Liver (tissue), 9 donors: ENCODE results near the gene EPHA6. TPM values are rescaled to one million over a fixed set of nuclear protein-coding genes. Genes with fewer than 3 reads are reported as not detected.

Experiments used
- DNase-seq: peaks from one replicate; pipeline ENCODE4 v3.0.0-alpha.2; 2017; ENCODE audit warnings: low spot score
- H3K27ac ChIP-seq, 2 donors: one replicate each; pipeline ENCODE4 v1.7.0; 2013; ENCODE audit warnings: inconsistent platforms in 2 of 2, low read length in 2 of 2, control low read depth in 1 of 2, low read depth in 1 of 2, mild to moderate bottlenecking in 1 of 2
- H3K27me3 ChIP-seq, 4 donors: one replicate each; pipeline versions ENCODE4 v1.6.1 to v1.7.0; 2013; ENCODE audit warnings: low read length in 3 of 4, inconsistent platforms in 1 of 4, mild to moderate bottlenecking in 1 of 4, moderate library complexity in 1 of 4; ENCODE audit not compliant: control insufficient read depth in 4 of 4, insufficient read depth in 4 of 4
- H3K36me3 ChIP-seq, 4 donors: one replicate each; pipeline versions ENCODE4 v1.6.1 to v1.7.0; 2013; ENCODE audit warnings: low read length in 3 of 4, mild to moderate bottlenecking in 3 of 4, low read depth in 1 of 4, moderate library complexity in 1 of 4; ENCODE audit not compliant: control insufficient read depth in 4 of 4, insufficient read depth in 3 of 4
- H3K4me1 ChIP-seq, 4 donors: one replicate each; pipeline versions ENCODE4 v1.6.1 to v1.7.0; 2013; ENCODE audit warnings: low read length in 3 of 4, mild to moderate bottlenecking in 3 of 4, moderate library complexity in 1 of 4; ENCODE audit not compliant: control insufficient read depth in 4 of 4, insufficient read depth in 4 of 4
- H3K4me3 ChIP-seq, 3 donors: one replicate each; pipeline versions ENCODE4 v1.6.1 to v1.7.0; 2013; ENCODE audit warnings: low read length in 3 of 3, control low read depth in 1 of 3, low read depth in 1 of 3, mild to moderate bottlenecking in 1 of 3
- H3K9ac ChIP-seq, 2 donors: one replicate each; pipeline ENCODE4 v1.7.0; 2013; ENCODE audit warnings: low read length in 2 of 2, mild to moderate bottlenecking in 2 of 2, moderate library complexity in 2 of 2, control low read depth in 1 of 2, low read depth in 1 of 2
- H3K9me3 ChIP-seq, 4 donors: one replicate each; pipeline versions ENCODE4 v1.6.1 to v1.7.0; 2013; ENCODE audit warnings: low read length in 3 of 4; ENCODE audit not compliant: control insufficient read depth in 4 of 4
- EGR1 ChIP-seq, 2 donors: IDR thresholded peaks; 2 replicates each; pipeline ENCODE4 v1.6.1; 2016 to 2018; ENCODE audit warnings: antibody characterized with exemption in 2 of 2, low read depth in 2 of 2
- FOXA1 ChIP-seq: IDR thresholded peaks from 2 replicates; pipeline ENCODE4 v1.6.1; 2016; ENCODE audit warnings: antibody characterized with exemption
- HNF4A ChIP-seq, 2 donors: conservative IDR thresholded peaks; 2 replicates each; pipeline ENCODE4 v1.6.1; 2016; ENCODE audit warnings: antibody characterized with exemption in 2 of 2, mild to moderate bottlenecking in 2 of 2
- HNF4G ChIP-seq: IDR thresholded peaks from 2 replicates; pipeline ENCODE4 v1.6.1; 2016; ENCODE audit warnings: antibody characterized with exemption
- JUND ChIP-seq, 2 donors: IDR thresholded peaks; 2 replicates each; pipeline ENCODE4 v1.6.1; 2016; ENCODE audit warnings: antibody characterized with exemption in 2 of 2
- NR2F2 ChIP-seq: IDR thresholded peaks from 2 replicates; pipeline ENCODE4 v1.6.1; 2016; ENCODE audit warnings: antibody characterized with exemption
- RAD21 ChIP-seq, 2 donors: IDR thresholded peaks; 2 replicates each; pipeline ENCODE4 v1.6.1; 2016; ENCODE audit warnings: antibody characterized with exemption in 2 of 2, mild to moderate bottlenecking in 2 of 2
- RXRA ChIP-seq, 2 donors: IDR thresholded peaks; 2 replicates each; pipeline ENCODE4 v1.6.1; 2017 to 2018; ENCODE audit warnings: antibody characterized with exemption in 2 of 2, mild to moderate bottlenecking in 1 of 2
- SP1 ChIP-seq: IDR thresholded peaks from 2 replicates; pipeline ENCODE4 v1.6.1; 2018; ENCODE audit warnings: antibody characterized with exemption, mild to moderate bottlenecking
- TAF1 ChIP-seq: conservative IDR thresholded peaks from 2 replicates; pipeline ENCODE4 v1.6.1; 2016; ENCODE audit warnings: antibody characterized with exemption, mild to moderate bottlenecking
- YY1 ChIP-seq: IDR thresholded peaks from 2 replicates; pipeline ENCODE4 v1.6.1; 2016; ENCODE audit warnings: antibody characterized with exemption, mild to moderate bottlenecking
- WGBS: extraction: QIAGEN DNeasy Blood & Tissue Kit; methylation state at CpG from one replicate; pipeline ENCODE4 v1.1.7; 2013; 5-methylcytosine and 5-hydroxymethylcytosine counted together
- polyA plus RNA-seq, 2 donors: library from polyadenylated mRNA; stranded (reverse) in 1 of 2; unstranded in 1 of 2; fragments of 200-250 nt in 1 of 2; fragments of >200 nt in 1 of 2; fragmentation: Nextera tagmentation in 1 of 2; extraction: Ambion mirVana in 1 of 2; gene quantifications; one replicate each; pipeline versions ENCODE4 v1.2.1 to v1.2.3, GENCODE V29; 2013 to 2015
- total RNA-seq, 2 donors: library from RNA; depleted of rRNA; stranded (reverse); fragments of >200 nt; gene quantifications; one replicate each; pipeline ENCODE4 v1.2.3, GENCODE V29; 2014
- TF ChIP-seq, protein P1 (sequence below): IDR thresholded peaks from 2 replicates; pipeline ENCODE4 v1.6.1; 2016; ENCODE audit warnings: antibody characterized with exemption
- TF ChIP-seq, protein P2 (sequence below): IDR thresholded peaks from 2 replicates; pipeline ENCODE4 v1.6.1; 2016; ENCODE audit warnings: antibody characterized with exemption
- TF ChIP-seq, protein P3 (sequence below): IDR thresholded peaks from 2 replicates; pipeline ENCODE4 v1.6.1; 2016; ENCODE audit warnings: antibody characterized with exemption, mild to moderate bottlenecking
- donor health status: healthy.
- donor health status: healthy.
- donor health status: healthy.
- donor health status: healthy.
- donor health status: healthy.

EPHA6 gene
- total and polyA plus RNA-seq, 4 donors: 0.05 to 0.17 (median 0.05) TPM; not detected in 1

DNA sequence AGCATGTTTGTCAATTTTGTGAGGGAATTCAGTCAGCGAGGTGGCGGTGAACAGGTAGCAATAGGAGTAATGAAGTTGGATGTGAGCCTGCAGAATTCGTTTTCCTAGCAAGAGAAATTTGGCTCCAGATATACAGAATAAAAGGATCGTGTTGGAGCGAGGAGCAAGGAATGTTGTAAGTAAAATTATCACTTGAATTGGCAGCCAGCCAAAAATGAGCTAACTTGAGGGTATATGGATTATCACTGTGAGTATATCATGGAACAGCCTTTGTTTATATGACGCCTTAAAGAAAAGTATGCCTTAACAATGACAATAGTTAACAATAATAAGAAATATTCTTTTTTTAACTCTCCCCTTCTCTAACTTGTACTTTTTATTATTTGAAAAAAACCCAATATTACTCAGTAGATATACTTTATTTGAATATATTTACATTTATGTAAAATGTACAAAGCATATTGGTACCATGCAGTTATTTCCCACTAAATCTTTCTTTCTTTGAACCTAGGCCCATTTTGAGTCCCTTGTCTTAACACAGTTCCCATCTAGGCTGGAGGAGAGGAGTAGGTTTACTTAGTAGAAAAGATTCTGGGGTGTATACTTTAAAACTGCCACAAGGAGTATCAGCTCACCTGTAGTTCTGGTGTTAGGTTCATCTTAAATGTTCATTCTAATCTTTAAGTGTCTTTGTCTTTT lies 29.3 kb downstream of the EPHA6 start:
- no peak for DNase-seq
- TF ChIP-seq, protein P1, sequence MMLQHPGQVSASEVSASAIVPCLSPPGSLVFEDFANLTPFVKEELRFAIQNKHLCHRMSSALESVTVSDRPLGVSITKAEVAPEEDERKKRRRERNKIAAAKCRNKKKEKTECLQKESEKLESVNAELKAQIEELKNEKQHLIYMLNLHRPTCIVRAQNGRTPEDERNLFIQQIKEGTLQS: no peak
- TF ChIP-seq, protein P2, sequence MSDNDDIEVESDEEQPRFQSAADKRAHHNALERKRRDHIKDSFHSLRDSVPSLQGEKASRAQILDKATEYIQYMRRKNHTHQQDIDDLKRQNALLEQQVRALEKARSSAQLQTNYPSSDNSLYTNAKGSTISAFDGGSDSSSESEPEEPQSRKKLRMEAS: no peak
- TF ChIP-seq RAD21 (IDR thresholded peaks at IDR 0.05): no peak
- no peak for TF ChIP-seq FOXA1
- Histone ChIP-seq H3K36me3 (no peaks in the 10 kb centered on the region), H3K9me3 (no peaks in the 10 kb centered on the region), H3K9ac (no peak overlapping the region), H3K4me3 (no peak overlapping the region), H3K27me3 (no peaks in the 10 kb centered on the region), H3K4me1 (no peaks in the 10 kb centered on the region), H3K27ac (no peak overlapping the region)
- WGBS: 67% methylated on average over 6 of the region's 6 CpGs

DNA sequence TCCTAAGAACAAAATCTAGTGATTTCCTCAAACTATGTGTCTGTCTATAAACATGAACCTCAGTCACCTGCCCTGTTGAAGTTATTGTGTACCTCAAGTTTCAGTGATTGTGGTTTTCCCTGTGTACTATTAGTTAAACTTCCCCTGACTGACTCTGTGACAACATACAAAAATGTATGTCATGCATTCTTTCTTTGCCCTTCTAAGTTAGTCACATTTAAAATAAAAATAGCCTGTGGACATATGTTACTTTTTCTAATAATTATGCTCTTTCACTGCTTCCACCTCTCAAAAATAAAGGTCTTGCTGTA lies 29.8 kb downstream of the EPHA6 start:
- no peaks in the 10 kb centered on the region for H3K27me3 ChIP-seq
- no peak overlapping the region for H3K9ac ChIP-seq
- no peaks in the 10 kb centered on the region for H3K36me3 ChIP-seq
- DNase-seq: no peak
- no peaks in the 10 kb centered on the region for H3K4me1 ChIP-seq
- H3K4me3 ChIP-seq: no peak overlapping the region
- H3K27ac ChIP-seq: no peak overlapping the region
- TF ChIP-seq HNF4G (no peak), JUND (IDR thresholded peaks at IDR 0.05) (no peak), YY1 (no peak), HNF4A (conservative IDR thresholded peaks at IDR 0.05) (no peak), TAF1 (no peak), EGR1 (IDR thresholded peaks at IDR 0.05; ENCODE audit: low read depth in 2 of 2) (no peak), RXRA (IDR thresholded peaks at IDR 0.05) (no peak), NR2F2 (no peak), SP1 (no peak)
- TF ChIP-seq, protein P3, sequence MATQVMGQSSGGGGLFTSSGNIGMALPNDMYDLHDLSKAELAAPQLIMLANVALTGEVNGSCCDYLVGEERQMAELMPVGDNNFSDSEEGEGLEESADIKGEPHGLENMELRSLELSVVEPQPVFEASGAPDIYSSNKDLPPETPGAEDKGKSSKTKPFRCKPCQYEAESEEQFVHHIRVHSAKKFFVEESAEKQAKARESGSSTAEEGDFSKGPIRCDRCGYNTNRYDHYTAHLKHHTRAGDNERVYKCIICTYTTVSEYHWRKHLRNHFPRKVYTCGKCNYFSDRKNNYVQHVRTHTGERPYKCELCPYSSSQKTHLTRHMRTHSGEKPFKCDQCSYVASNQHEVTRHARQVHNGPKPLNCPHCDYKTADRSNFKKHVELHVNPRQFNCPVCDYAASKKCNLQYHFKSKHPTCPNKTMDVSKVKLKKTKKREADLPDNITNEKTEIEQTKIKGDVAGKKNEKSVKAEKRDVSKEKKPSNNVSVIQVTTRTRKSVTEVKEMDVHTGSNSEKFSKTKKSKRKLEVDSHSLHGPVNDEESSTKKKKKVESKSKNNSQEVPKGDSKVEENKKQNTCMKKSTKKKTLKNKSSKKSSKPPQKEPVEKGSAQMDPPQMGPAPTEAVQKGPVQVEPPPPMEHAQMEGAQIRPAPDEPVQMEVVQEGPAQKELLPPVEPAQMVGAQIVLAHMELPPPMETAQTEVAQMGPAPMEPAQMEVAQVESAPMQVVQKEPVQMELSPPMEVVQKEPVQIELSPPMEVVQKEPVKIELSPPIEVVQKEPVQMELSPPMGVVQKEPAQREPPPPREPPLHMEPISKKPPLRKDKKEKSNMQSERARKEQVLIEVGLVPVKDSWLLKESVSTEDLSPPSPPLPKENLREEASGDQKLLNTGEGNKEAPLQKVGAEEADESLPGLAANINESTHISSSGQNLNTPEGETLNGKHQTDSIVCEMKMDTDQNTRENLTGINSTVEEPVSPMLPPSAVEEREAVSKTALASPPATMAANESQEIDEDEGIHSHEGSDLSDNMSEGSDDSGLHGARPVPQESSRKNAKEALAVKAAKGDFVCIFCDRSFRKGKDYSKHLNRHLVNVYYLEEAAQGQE: no peak
- TF ChIP-seq, protein P2: no peak
- TF ChIP-seq, protein P1: no peak
- H3K9me3 ChIP-seq: no peaks in the 10 kb centered on the region

DNA sequence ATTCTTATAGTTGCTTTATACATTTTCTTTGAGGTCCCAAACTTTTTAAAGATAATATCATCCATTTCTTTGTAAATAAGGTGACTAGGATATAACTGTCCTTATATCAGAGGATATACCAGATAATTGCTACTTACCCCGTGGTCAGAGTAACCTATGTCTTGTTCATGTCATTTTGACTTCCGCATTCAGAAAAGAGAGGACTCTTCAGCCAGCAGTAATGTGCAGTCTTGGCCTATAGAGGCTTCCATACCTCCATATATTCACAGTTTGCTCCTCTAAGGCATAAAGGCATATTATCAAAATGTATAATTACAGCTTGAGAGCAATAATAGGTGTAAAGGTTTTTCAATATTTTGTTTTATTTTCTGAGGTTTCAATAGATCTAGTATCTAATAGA lies 38.5 kb downstream of the EPHA6 start:
- no peaks in the 10 kb centered on the region for H3K9me3 ChIP-seq
- WGBS: 88% methylated on average over 2 of the region's 2 CpGs
- no peak for DNase-seq
- no peaks in the 10 kb centered on the region for H3K36me3 ChIP-seq
- no peak overlapping the region for H3K4me3 ChIP-seq
- H3K4me1 ChIP-seq: no peaks in the 10 kb centered on the region
- no peak for TF ChIP-seq TAF1
- no peak for TF ChIP-seq EGR1 (IDR thresholded peaks at IDR 0.05; ENCODE audit: low read depth in 2 of 2)
- no peak for TF ChIP-seq SP1
- H3K27ac ChIP-seq: no peak overlapping the region
- H3K9ac ChIP-seq: no peak overlapping the region
- peaks cover 0 to 2% (median 1%) of the 10 kb centered on the region in 4 donors for H3K27me3 ChIP-seq
